ENCODE data around the gene ADAD2. TPM values are rescaled to one million over a fixed set of nuclear protein-coding genes. Genes with fewer than 3 reads are reported as not detected.

The ADAD2 gene
- total RNA-seq, 1 donor from 2014 or later, result not detected

DNA sequence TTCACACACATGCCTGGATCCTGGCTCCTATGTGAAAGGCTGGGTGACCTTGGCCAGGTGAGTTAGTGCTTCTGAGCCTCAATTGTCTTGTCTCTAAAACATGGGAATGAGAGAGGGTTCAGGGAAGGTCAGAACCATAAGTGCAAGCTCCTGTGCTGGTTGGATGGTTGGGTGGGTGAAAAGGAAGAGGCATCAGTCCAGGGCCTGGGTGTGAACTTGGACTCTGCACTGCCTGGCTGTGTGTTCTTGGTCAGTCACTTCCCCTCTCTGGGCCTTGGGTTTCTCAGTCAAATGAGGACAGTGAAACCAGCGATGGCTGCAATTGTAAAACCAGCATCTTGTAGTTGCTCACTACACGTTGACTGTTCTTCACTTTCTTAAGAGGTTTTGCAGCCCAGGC is 49.5 kb downstream of the ADAD2 start:
- H3K27ac Mint-ChIP-seq (ENCODE audit: unreplicated experiment), result no peak overlapping the region
- peaks cover 12% of the 10 kb centered on the region for H3K27me3 Mint-ChIP-seq (ENCODE audit: low read depth)
- H3K4me1 Mint-ChIP-seq, result peaks cover 4% of the 10 kb centered on the region
- H3K4me3 Mint-ChIP-seq, result no peak overlapping the region
- TF ChIP-seq, protein P1, sequence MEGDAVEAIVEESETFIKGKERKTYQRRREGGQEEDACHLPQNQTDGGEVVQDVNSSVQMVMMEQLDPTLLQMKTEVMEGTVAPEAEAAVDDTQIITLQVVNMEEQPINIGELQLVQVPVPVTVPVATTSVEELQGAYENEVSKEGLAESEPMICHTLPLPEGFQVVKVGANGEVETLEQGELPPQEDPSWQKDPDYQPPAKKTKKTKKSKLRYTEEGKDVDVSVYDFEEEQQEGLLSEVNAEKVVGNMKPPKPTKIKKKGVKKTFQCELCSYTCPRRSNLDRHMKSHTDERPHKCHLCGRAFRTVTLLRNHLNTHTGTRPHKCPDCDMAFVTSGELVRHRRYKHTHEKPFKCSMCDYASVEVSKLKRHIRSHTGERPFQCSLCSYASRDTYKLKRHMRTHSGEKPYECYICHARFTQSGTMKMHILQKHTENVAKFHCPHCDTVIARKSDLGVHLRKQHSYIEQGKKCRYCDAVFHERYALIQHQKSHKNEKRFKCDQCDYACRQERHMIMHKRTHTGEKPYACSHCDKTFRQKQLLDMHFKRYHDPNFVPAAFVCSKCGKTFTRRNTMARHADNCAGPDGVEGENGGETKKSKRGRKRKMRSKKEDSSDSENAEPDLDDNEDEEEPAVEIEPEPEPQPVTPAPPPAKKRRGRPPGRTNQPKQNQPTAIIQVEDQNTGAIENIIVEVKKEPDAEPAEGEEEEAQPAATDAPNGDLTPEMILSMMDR (conservative IDR thresholded peaks at IDR 0.05), result no peak
- no peaks in the 10 kb centered on the region for H3K9me3 Mint-ChIP-seq
- no peaks in the 10 kb centered on the region for H3K36me3 Mint-ChIP-seq (ENCODE audit: low read depth)
- DNase-seq (ENCODE audit: low read depth, low spot score), result no peak

- TF ChIP-seq, protein P1 (conservative IDR thresholded peaks at IDR 0.05), result no peak
- H3K36me3 Mint-ChIP-seq (ENCODE audit: low read depth), result no peaks in the 10 kb centered on the region
- no peaks in the 10 kb centered on the region for H3K9me3 Mint-ChIP-seq
- peaks cover 12% of the 10 kb centered on the region for H3K27me3 Mint-ChIP-seq (ENCODE audit: low read depth)
- DNase-seq (ENCODE audit: low read depth, low spot score), result no peak
- H3K4me1 Mint-ChIP-seq, result peaks cover 9% of the 10 kb centered on the region
- no peak overlapping the region for H3K27ac Mint-ChIP-seq (ENCODE audit: unreplicated experiment)
- no peak overlapping the region for H3K4me3 Mint-ChIP-seq
Measured at GRCh38 chr16:84241778-84242177, 50.8 kb downstream of the ADAD2 start.

DNA sequence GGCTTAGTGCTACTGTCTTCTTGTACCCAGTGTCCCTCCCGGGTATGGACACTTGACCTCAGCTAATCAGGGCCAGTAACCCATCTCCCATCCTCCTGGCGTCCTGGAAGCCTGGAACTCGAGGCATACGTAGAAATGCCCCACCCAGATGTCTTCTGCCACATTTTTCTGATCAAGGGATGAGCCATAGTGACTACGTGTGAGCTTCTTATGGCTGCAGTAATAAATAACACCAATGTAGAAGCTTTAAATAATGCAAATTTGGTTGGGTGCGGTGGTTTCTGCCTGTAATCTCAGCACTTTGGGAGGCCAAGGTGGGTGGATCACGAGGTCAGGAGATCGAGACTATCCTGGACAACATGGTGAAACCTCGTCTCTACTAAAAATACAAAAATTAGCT is 51.9 kb downstream of the ADAD2 start:
- Mint-ChIP-seq H3K9me3 (no peaks in the 10 kb centered on the region), H3K4me3 (no peak overlapping the region), H3K27me3 (ENCODE audit: low read depth) (peaks cover 12% of the 10 kb centered on the region), H3K27ac (ENCODE audit: unreplicated experiment) (no peak overlapping the region), H3K36me3 (ENCODE audit: low read depth) (no peaks in the 10 kb centered on the region), H3K4me1 (peaks cover 9% of the 10 kb centered on the region)
- TF ChIP-seq, protein P1 (conservative IDR thresholded peaks at IDR 0.05), result no peak
- no peak for DNase-seq (ENCODE audit: low read depth, low spot score)

- Mint-ChIP-seq H3K27me3 (ENCODE audit: low read depth) (peaks cover 12% of the 10 kb centered on the region), H3K27ac (ENCODE audit: unreplicated experiment) (no peak overlapping the region), H3K4me3 (no peak overlapping the region), H3K4me1 (peaks cover 9% of the 10 kb centered on the region), H3K36me3 (ENCODE audit: low read depth) (no peaks in the 10 kb centered on the region), H3K9me3 (no peaks in the 10 kb centered on the region)
- DNase-seq (ENCODE audit: low read depth, low spot score), result no peak
- TF ChIP-seq, protein P1 (conservative IDR thresholded peaks at IDR 0.05), result no peak
Measured at GRCh38 chr16:84243732-84244131, 52.8 kb downstream of the ADAD2 start.

DNA sequence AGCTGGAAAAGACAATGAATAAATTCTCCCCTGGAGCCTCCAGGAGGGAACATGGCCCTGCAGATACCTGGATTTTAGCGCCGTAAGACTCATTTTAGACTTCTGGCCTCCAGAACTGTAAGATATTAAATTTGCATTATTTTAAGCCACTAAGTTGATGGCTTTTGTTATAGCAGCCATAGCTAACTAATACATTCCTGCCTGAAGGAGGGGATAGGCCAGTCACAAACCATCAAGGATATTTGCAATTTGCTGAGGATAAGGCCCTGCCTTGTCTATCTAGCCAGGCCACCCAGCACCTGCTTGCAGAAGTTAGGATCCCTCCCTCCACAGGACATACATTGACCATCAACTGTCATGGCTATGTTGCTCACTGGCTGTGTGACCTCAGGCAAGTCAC is 53.8 kb downstream of the ADAD2 start:
- DNase-seq (ENCODE audit: low read depth, low spot score), result no peak
- peaks cover 7% of the 10 kb centered on the region for H3K27me3 Mint-ChIP-seq (ENCODE audit: low read depth)

More for the DNA sequence above, 53.8 kb downstream of the ADAD2 start:
- TF ChIP-seq, protein P1 (conservative IDR thresholded peaks at IDR 0.05), result no peak
- H3K4me3 Mint-ChIP-seq, result no peak overlapping the region
- peaks cover 9% of the 10 kb centered on the region for H3K4me1 Mint-ChIP-seq
- H3K9me3 Mint-ChIP-seq, result no peaks in the 10 kb centered on the region
- no peak overlapping the region for H3K27ac Mint-ChIP-seq (ENCODE audit: unreplicated experiment)
- H3K36me3 Mint-ChIP-seq (ENCODE audit: low read depth), result no peaks in the 10 kb centered on the region

Measured in neural crest cell (in vitro differentiated cells).